ENCODE data around the gene SLC12A8. TPM values are rescaled to one million over a fixed set of nuclear protein-coding genes. Genes with fewer than 3 reads are reported as not detected.

The SLC12A8 gene
- total and polyA plus RNA-seq, 10 of the 15 experiments (the other 5 are each of a cell fraction or from before 2014, with no cell fraction given): 2.5 to 71.6 (median 50.1) TPM

- ChIA-PET SMC1A (ENCODE audit: uncharacterized antibody, unreplicated experiment) (interaction anchor here (1.0 kb wide), 1 partner anchor 38 kb away, joined by 3 read pairs; no protein-coding TSS in a partner anchor), CTCF (interaction anchor here (0.6 to 1.2 kb wide), 2 partner anchors 11 to 67 kb away, joined by 3 read pairs; no protein-coding TSS in a partner anchor), RAD21 (ENCODE audit: unreplicated experiment) (interaction anchor here (1.3 to 1.7 kb wide), 2 partner anchors 8 to 253 kb away, joined by 3 read pairs; partner anchors contain the start of gene MUC13), POLR2A (interaction anchor here (1.9 kb wide), 2 partner anchors 8 to 10 kb away, joined by 5 to 6 read pairs; no protein-coding TSS in a partner anchor)
- no peaks in the 10 kb centered on the region for H3K36me3 ChIP-seq (ENCODE audit: control insufficient read depth in 2 of 2, insufficient read depth in 2 of 2, low read length in 1 of 2)
- no peak for FAIRE-seq
- BruUV-seq (replicated peaks): no TSS peak
- DNase-seq (ENCODE audit: low read depth, low spot score): no peak
- in situ Hi-C loops (cut with MboI): no loop called here
- ATAC-seq: no peak
- H3K4me1 ChIP-seq (ENCODE audit: control insufficient read depth, insufficient read depth, low read length): peaks cover 35% of the 10 kb centered on the region
- no peak overlapping the region for H3K4me2 ChIP-seq (ENCODE audit: control insufficient read depth, insufficient read depth)
- H3K27ac ChIP-seq (ENCODE audit: control insufficient read depth, insufficient read depth): no peak overlapping the region
- no peak for TF ChIP-seq RELA (IDR thresholded peaks at IDR 0.05; ENCODE audit: borderline replicate concordance, partially characterized antibody)
- no peak for TF ChIP-seq NR2C1 (IDR thresholded peaks at IDR 0.05)
- TF ChIP-seq BACH1 (IDR thresholded peaks at IDR 0.05; ENCODE audit: borderline replicate concordance): no peak
- no peak for TF ChIP-seq JUND (IDR thresholded peaks at IDR 0.05; ENCODE audit: low read depth, low read length)
- TF ChIP-seq HDAC2 (IDR thresholded peaks at IDR 0.05): no peak
- TF ChIP-seq PML (IDR thresholded peaks at IDR 0.05; ENCODE audit: low read length): no peak
- no peak for TF ChIP-seq POLR2A (IDR thresholded peaks at IDR 0.05; ENCODE audit: low read depth, low read length)
- no peak for TF ChIP-seq SPI1 (IDR thresholded peaks at IDR 0.05; ENCODE audit: borderline replicate concordance, insufficient read depth, low read depth, low read length)
- TF ChIP-seq BRCA1 (IDR thresholded peaks at IDR 0.05; ENCODE audit: low read depth, low read length): no peak
- TF ChIP-seq ZZZ3 (IDR thresholded peaks at IDR 0.05; ENCODE audit: control insufficient read depth, insufficient read length, low read depth): no peak
- TF ChIP-seq TCF12 (IDR thresholded peaks at IDR 0.05; ENCODE audit: low read depth, low read length): no peak
- no peak for TF ChIP-seq SIX5 (IDR thresholded peaks at IDR 0.05; ENCODE audit: low read depth, low read length, severe bottlenecking)
- TF ChIP-seq RBBP5 (conservative IDR thresholded peaks at IDR 0.05): no peak
- TF ChIP-seq NFYA (IDR thresholded peaks at IDR 0.05; ENCODE audit: borderline replicate concordance, low read depth, low read length): no peak
- no peak for TF ChIP-seq ZBTB40 (IDR thresholded peaks at IDR 0.05; ENCODE audit: borderline replicate concordance)
- TF ChIP-seq MTA3 (IDR thresholded peaks at IDR 0.05; ENCODE audit: borderline replicate concordance, low read length): no peak
- no peak for TF ChIP-seq CHD2 (IDR thresholded peaks at IDR 0.05; ENCODE audit: borderline replicate concordance, low read depth, low read length)
- TF ChIP-seq YY1 (IDR thresholded peaks at IDR 0.05; ENCODE audit: low read depth, low read length): no peak
- no peak overlapping the region for H3K4me3 ChIP-seq
- H3K27me3 ChIP-seq (replicated peaks in 1 of 2; ENCODE audit: control insufficient read depth in 2 of 2, insufficient read depth in 2 of 2, low read length in 1 of 2): no peaks in the 10 kb centered on the region
- WGBS (ENCODE audit: insufficient coverage, insufficient replicate concordance, low lambda C conversion rate, missing lambda C conversion rate): 94% methylated on average over 5 of the region's 5 CpGs
- intact Hi-C loops (cut with micrococcal nuclease; ENCODE audit: unreplicated experiment): no loop called here
- H3K9ac ChIP-seq (ENCODE audit: control insufficient read depth, insufficient read depth, low read length): no peak overlapping the region
- no peaks in the 10 kb centered on the region; the same call in 2 of the 3 replicates for H3K9me3 ChIP-seq (replicated peaks; ENCODE audit: control insufficient read depth, insufficient read depth, low read length)
- H4K20me1 ChIP-seq (ENCODE audit: control insufficient read depth, insufficient read depth): no peaks in the 10 kb centered on the region
- no peak overlapping the region for H2AFZ ChIP-seq (ENCODE audit: control insufficient read depth, low read depth, low read length)
- H3K79me2 ChIP-seq (ENCODE audit: control insufficient read depth, insufficient read depth, low read length): no peaks in the 10 kb centered on the region
Measured at GRCh38 chr3:125187599-125187910, 25.0 kb downstream of the SLC12A8 start.
